Measurements from ENCODE around the gene RDH5. TPM values are rescaled to one million over a fixed set of nuclear protein-coding genes. Genes with fewer than 3 reads are reported as not detected.

The RDH5 gene
- total RNA-seq, 2 donors from 2014 or later = 7.3 to 9.3 TPM

DNA sequence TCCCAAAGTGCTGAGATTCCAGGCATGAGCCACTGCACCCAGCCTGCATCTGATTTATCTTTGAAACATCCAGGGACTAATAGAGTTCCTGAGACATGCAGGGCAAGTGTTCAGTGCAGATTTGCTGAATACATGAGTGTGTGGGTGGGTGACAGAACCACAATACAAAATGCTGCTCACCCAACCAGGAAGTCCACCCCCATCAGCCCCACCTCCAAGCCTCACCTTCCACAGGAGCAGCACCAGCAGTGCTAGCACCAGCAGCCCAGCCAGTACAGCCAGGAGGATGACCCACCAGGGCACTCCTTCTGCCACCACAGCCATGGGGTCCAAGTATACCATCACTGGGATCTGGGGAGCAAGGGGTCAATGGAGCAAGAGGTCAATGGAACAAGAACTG lies 32.4 kb upstream of the RDH5 start:
- DNase-seq (peak; percentile 37 to 38), ATAC-seq (replicated peaks in 1 of 2) (peak; percentile 72 to 87)
- Mint-ChIP-seq H3K9me3 (no peaks in the 10 kb centered on the region), H3K27me3 (ENCODE audit: low read depth) (peaks cover 12% of the 10 kb centered on the region), H3K4me3 (no peak overlapping the region), H3K36me3 (ENCODE audit: insufficient read depth in 2 of 2) (no peaks in the 10 kb centered on the region), H3K4me1 (ENCODE audit: low read depth) (peaks cover 12% of the 10 kb centered on the region), H3K27ac (no peak overlapping the region)

DNA sequence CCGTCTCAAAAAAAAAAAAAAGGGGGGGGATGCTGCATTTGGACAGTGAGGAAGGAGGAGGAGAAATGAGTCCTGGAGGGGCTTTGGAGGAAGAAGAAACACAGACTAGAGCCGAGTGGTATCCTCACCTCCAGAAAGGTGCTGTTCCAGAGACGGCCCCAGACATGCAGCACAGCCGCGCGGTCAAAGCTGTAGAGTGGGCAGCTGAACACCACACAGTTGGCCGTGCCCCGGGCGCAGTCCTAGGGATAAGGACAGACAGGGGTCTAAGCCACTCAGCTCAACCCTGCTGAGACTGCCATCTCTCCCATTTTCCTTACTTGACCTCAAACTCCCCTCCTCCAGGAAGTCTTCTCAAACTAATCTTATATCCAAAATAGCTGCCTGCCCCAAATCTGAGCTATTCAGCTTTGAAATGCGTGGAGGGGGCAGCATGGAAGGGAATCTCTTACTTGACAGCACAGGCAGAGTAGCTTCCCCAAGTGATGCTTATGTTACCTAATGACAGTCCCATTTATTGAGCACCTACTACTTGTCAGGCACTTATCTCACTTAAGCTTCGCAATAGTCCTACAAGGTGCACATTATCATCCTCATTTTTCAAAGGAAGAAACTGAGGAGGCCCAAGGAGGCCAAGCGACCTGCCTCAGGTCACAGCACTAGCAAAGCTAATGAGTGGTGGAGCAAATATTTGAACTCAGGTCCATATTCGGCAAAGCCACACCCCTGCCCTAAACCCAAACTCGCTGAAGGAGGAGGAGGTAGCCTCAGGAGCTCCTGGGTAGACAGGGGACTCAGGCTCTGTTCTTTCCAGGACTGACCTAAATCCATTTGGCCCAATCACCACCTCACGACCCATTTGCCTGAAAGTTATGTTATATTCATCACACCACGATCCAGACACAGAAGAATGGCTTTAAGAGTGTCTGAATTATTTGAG lies 31.2 kb upstream of the RDH5 start:
- H3K36me3 Mint-ChIP-seq (ENCODE audit: insufficient read depth in 2 of 2) = no peaks in the 10 kb centered on the region
- H3K4me1 Mint-ChIP-seq (ENCODE audit: low read depth) = peaks cover 12% of the 10 kb centered on the region
- H3K4me3 Mint-ChIP-seq = no peak overlapping the region
- no peaks in the 10 kb centered on the region for H3K9me3 Mint-ChIP-seq
- DNase-seq (no peak), ATAC-seq (replicated peaks in 1 of 2) (no peak)
- H3K27ac Mint-ChIP-seq = no peak overlapping the region
- H3K27me3 Mint-ChIP-seq (ENCODE audit: low read depth) = peaks cover 5% of the 10 kb centered on the region

DNA sequence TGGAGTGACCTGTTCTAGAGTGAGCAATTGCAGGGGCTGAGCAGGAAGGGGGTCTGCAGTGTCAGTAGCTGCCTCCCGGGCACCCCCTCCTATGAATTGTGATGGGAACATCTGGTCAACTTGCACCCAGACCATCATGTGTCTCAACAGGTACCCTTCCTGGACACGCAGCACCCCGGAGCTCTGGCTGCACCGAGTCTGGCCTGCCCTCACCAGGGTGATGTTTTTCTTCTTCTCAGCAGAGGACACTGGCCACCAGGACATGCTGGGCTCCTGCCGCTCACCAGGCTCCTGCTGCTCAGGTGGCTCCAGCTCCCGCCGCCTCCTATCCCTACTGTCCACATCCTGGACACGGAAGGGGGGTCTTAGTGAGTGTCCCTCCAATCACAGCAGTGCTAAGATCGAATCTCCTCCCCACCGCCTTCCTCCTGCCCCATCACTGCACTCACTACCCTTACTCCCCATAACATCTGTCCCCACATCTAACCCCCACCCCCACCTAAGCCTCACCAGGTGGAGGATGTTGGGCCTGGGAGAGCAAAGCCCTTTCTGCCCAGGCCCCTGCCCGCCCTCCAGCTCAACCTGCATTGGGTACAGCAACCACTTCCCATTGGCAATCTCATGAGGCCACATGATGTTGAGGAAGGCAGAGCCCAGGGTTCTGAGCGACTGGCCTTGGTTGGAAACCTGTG lies 27.4 kb upstream of the RDH5 start:
- H3K27ac Mint-ChIP-seq = no peak overlapping the region
- H3K36me3 Mint-ChIP-seq (ENCODE audit: insufficient read depth in 2 of 2) = no peaks in the 10 kb centered on the region
- H3K4me1 Mint-ChIP-seq (ENCODE audit: low read depth) = peaks cover 2% of the 10 kb centered on the region
- no peak overlapping the region for H3K4me3 Mint-ChIP-seq
- no peaks in the 10 kb centered on the region for H3K27me3 Mint-ChIP-seq (ENCODE audit: low read depth)
- DNase-seq = no peak
- no peaks in the 10 kb centered on the region for H3K9me3 Mint-ChIP-seq
- ATAC-seq (replicated peaks in 1 of 2) = no peak

DNA sequence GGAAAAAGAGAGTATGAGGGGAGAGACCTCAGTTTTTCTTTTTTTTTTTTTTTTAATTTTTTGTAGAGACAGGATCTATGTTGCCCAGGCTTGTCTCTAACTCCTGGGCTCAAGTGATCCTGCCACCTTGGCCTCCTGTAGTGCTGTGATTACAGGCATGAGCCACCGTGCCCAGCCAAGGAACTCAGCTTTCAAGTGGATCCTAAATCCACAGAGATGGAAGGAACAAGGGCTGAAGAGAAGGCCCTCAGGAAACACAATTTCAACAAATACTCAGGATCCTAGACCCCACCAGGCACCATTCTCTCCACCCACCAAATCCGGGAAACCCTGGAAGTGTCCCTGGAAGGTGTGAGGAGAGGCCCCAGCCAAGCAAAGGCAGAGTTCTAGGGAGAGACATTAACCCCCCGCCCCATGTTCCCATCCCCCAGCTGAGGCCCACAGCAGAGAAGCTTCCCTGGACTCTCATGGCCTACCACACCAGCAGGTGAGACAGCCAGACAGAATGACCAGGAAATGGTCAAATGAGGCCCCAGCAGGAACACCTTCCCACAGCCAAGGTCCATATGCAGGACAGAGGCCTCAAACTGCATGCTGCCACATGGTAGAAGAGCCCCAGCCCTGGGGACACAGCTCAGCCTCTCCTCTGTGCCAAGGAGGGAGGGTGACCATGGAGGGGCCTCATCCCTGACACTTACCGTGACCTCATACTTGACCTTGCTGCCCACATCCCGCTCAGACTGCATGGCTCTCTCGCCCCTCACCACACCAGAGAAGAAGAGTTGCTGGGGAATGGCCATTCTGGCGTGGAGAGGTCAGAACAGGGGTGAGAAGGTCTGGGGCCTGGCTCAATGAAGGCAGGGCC lies 26.6 kb upstream of the RDH5 start:
- no peak for ATAC-seq (replicated peaks in 1 of 2)
- no peak for DNase-seq
- no peak overlapping the region for H3K4me3 Mint-ChIP-seq

DNA sequence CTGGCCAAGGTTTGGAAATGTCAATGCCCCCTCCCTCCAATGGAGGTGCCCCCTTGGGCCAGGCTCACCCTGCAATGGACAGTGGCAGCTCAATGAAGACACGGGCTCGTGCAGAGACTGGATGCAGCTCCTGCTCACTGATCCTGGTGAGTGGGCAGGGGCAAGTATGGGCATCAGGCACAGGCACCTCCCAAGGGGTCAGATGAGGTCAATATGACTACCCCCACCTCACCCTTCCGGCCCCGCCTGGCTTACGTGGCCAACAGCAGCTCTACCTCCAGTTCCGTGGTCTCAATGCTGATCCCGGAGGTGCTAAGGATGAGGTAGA lies 26.0 kb upstream of the RDH5 start:
- DNase-seq (no peak), ATAC-seq (replicated peaks in 1 of 2) (no peak)
- Mint-ChIP-seq H3K4me1 (ENCODE audit: low read depth) (no peaks in the 10 kb centered on the region), H3K9me3 (no peaks in the 10 kb centered on the region), H3K27ac (no peak overlapping the region), H3K4me3 (no peak overlapping the region), H3K36me3 (ENCODE audit: insufficient read depth in 2 of 2) (no peaks in the 10 kb centered on the region), H3K27me3 (ENCODE audit: low read depth) (no peaks in the 10 kb centered on the region)

More for the DNA sequence above, 26.6 kb upstream of the RDH5 start:
- Mint-ChIP-seq H3K27ac (no peak overlapping the region), H3K36me3 (ENCODE audit: insufficient read depth in 2 of 2) (no peaks in the 10 kb centered on the region), H3K9me3 (no peaks in the 10 kb centered on the region), H3K4me1 (ENCODE audit: low read depth) (no peaks in the 10 kb centered on the region), H3K27me3 (ENCODE audit: low read depth) (no peaks in the 10 kb centered on the region)

DNA sequence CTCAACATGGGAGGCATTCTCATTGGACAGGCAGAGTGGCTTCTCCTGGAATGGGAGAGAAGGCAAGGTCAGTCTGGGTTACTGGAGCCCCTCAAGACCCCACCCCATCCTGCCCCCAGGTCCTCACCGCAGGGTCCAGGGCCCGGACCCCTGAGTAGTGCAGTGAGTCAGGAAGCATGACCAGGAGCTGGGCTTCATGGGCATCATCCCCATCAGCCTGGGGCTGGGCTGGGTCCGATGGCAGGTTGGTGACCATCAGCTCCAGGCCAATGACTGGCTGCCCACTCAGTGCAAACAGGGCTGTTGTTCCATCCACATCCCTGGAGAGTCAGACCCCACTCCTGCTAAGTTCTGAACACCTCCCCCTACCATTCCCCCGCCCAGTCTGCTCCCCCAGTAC lies 25.5 kb upstream of the RDH5 start:
- no peaks in the 10 kb centered on the region for H3K36me3 Mint-ChIP-seq (ENCODE audit: insufficient read depth in 2 of 2)
- ATAC-seq (replicated peaks in 1 of 2) (no peak), DNase-seq (no peak)
- no peaks in the 10 kb centered on the region for H3K4me1 Mint-ChIP-seq (ENCODE audit: low read depth)
- no peak overlapping the region for H3K27ac Mint-ChIP-seq
- H3K27me3 Mint-ChIP-seq (ENCODE audit: low read depth) = no peaks in the 10 kb centered on the region
- H3K9me3 Mint-ChIP-seq = no peaks in the 10 kb centered on the region
- no peak overlapping the region for H3K4me3 Mint-ChIP-seq

DNA sequence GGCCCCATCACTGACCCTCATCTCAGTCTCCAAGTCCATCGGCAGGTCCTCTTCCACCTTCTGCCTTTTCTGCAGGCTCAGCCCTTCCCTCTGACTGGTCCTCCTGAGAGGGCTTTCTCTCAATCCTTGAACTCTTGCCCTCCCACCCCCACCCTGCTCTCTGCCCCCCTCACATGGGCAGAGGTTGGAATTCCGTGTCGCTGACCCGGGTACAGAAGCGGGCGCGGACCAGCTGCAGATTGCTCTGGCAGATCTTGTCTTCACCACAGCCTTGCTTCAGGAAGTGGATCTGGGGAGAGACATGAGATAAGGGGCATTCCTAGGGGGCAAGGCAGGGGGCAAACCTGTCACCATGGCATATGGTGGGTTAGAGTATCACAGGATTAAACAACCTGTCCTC lies 24.8 kb upstream of the RDH5 start:
- Mint-ChIP-seq H3K4me3 (no peak overlapping the region), H3K27me3 (ENCODE audit: low read depth) (no peaks in the 10 kb centered on the region), H3K36me3 (ENCODE audit: insufficient read depth in 2 of 2) (peaks cover 0 to 1% of the 10 kb centered on the region in 2 donors), H3K4me1 (ENCODE audit: low read depth) (no peaks in the 10 kb centered on the region), H3K27ac (no peak overlapping the region), H3K9me3 (no peaks in the 10 kb centered on the region)
- no peak for DNase-seq
- no peak for ATAC-seq (replicated peaks in 1 of 2)

DNA sequence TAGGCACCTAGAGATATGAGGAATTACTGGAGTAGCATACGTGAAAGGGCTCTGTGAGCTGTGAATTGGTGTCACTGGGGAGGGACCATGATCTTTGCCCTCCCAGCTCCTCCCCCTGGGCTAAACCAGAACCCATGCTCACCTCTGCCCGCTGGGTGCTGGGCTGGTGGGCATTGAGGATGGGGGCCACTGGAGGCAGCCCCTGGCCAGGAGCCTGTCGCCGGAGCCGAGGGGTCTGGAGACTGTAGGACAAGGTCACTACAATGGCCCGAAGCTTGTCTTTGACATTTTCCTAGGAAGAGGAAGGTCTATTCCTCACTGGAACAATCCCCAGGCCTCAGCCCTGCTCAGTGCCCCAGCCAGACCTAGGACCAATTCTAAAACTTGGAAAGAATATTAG lies 24.1 kb upstream of the RDH5 start:
- Mint-ChIP-seq H3K27ac (no peak overlapping the region), H3K9me3 (no peaks in the 10 kb centered on the region), H3K4me1 (ENCODE audit: low read depth) (no peaks in the 10 kb centered on the region), H3K27me3 (ENCODE audit: low read depth) (no peaks in the 10 kb centered on the region), H3K36me3 (ENCODE audit: insufficient read depth in 2 of 2) (peaks cover 0 to 1% of the 10 kb centered on the region in 2 donors), H3K4me3 (no peak overlapping the region)
- DNase-seq (no peak), ATAC-seq (replicated peaks in 1 of 2) (no peak)

DNA sequence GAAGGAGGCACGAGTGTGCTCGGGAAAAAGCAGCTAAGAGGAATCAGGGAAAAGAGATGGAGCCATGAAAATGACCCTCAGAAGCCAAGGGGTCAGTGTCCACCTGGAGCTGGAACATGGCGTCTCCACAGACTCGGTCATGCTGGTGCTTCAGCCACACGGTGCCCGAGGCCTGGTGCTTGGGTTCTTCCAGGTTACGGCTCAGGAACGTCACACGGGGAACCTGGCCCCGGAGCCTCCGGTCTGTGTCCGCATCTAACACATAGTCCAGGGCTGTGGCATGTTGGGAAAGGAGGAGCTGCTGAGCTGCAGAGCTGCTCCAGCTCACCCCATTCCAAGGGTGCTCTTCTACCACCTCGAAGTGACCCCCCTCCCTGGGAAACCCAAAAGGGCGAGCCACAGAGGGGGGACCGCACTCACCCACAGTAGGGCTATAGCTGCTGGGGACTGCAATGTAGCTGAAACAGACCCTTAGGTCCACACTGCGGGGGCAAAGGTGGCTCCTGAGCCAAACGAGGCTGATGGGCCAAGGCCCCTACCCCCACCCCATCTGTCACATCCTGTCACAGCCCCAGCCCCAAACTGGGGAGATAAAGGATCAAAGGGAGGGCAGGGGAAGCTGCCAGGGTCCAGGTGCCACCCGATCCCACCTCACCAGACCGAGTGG lies 23.3 kb upstream of the RDH5 start:
- ATAC-seq (replicated peaks in 1 of 2) (no peak), DNase-seq (no peak)
- Mint-ChIP-seq H3K27me3 (ENCODE audit: low read depth) (no peaks in the 10 kb centered on the region), H3K4me1 (ENCODE audit: low read depth) (no peaks in the 10 kb centered on the region), H3K4me3 (no peak overlapping the region), H3K27ac (no peak overlapping the region), H3K9me3 (no peaks in the 10 kb centered on the region), H3K36me3 (ENCODE audit: insufficient read depth in 2 of 2) (peaks cover 0 to 1% of the 10 kb centered on the region in 2 donors)

DNA sequence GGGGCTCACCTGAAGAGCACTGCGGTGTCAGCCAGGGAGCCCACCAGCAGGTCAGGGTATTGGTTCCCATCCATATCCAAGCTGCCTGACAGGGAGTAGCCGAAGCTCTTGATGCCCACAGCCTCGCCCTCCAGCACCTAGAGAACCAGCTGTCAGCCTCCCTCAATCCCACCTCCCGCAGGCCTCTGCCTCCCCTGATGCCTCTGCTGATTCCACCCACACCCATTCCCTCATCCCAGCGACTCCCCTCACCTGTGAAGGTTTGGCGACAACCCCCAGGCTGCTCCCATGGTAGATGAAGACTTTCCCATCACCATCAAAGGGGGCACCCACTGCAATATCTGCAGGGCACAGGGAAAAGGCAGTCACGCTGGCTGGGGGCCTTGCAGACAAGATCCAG lies 22.5 kb upstream of the RDH5 start:
- peaks cover 0 to 1% of the 10 kb centered on the region in 2 donors for H3K36me3 Mint-ChIP-seq (ENCODE audit: insufficient read depth in 2 of 2)
- H3K27me3 Mint-ChIP-seq (ENCODE audit: low read depth) = no peaks in the 10 kb centered on the region
- ATAC-seq (replicated peaks in 1 of 2) (no peak), DNase-seq (no peak)
- H3K4me3 Mint-ChIP-seq = no peak overlapping the region
- no peak overlapping the region for H3K27ac Mint-ChIP-seq
- no peaks in the 10 kb centered on the region for H3K4me1 Mint-ChIP-seq (ENCODE audit: low read depth)
- no peaks in the 10 kb centered on the region for H3K9me3 Mint-ChIP-seq

DNA sequence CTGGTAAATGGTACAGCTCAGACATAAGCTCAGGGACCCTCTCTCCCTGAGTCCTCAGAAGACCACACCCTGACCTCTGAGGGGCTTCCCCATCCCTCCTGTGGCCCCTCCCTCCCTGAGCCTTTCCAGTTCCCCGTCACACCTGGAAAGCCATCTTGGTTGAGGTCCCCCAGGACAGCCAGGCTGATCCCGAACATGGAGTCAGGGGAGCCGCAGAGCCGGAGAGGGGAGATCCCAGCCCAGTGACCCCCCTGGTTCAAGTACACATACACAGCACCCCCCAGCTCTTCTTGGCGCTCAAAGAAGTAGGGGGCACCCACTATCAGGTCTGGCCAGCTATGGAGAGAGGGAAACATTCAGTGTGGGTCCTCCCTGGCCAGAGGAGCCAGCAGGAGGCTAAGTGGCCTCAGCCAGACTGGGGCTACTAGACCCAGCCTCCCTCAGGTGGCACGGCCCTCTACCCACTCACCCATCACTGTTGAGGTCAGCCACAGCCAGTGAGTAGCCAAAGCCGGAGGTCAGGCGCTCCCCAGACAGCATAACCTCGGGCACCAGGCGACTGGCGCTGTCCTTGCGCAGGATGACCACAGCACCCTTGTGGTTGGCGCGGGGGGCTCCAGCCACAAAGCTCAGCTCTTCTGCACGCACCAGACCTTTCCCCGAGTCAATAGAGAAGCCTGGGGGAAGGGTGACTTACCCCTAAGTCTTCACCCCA lies 21.8 kb upstream of the RDH5 start:
- H3K4me1 Mint-ChIP-seq (ENCODE audit: low read depth) = no peaks in the 10 kb centered on the region
- no peaks in the 10 kb centered on the region for H3K27me3 Mint-ChIP-seq (ENCODE audit: low read depth)
- H3K36me3 Mint-ChIP-seq (ENCODE audit: insufficient read depth in 2 of 2) = peaks cover 0 to 1% of the 10 kb centered on the region in 2 donors
- ATAC-seq (replicated peaks in 1 of 2) = no peak
- no peak overlapping the region for H3K4me3 Mint-ChIP-seq
- no peaks in the 10 kb centered on the region for H3K9me3 Mint-ChIP-seq
- H3K27ac Mint-ChIP-seq = no peak overlapping the region
- no peak for DNase-seq

DNA sequence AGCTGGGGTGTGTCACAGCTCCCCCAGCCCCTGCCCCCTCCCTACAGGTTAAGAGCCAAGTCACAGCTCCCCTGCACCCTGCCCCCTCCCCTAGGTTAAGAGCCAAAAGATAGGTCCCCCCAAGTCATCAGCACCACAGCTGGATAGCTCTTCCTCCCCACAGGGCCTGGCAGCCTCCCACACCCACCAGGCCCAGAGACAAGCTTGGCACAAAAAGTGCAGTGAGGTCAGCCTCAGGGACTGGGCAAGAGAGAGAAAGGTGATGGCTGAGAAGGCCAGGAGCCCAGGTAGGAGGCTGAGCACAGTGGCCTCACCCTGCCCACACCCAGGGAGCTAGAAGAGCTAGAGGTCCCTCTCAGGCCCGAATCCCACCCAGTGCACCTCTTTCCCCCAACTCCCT lies 21.2 kb upstream of the RDH5 start:
- no peaks in the 10 kb centered on the region for H3K27me3 Mint-ChIP-seq (ENCODE audit: low read depth)
- no peak overlapping the region for H3K4me3 Mint-ChIP-seq
- H3K27ac Mint-ChIP-seq = no peak overlapping the region
- H3K36me3 Mint-ChIP-seq (ENCODE audit: insufficient read depth in 2 of 2) = peaks cover 0 to 1% of the 10 kb centered on the region in 2 donors
- ATAC-seq (replicated peaks in 1 of 2) = no peak
- H3K4me1 Mint-ChIP-seq (ENCODE audit: low read depth) = no peaks in the 10 kb centered on the region
- no peak for DNase-seq
- H3K9me3 Mint-ChIP-seq = no peaks in the 10 kb centered on the region

Measured in activated T-cell treated with anti-CD3 and anti-CD28 coated beads, Interleukin-2, amount 50 U/mL, for 72 hours (primary cell).